MCF 10A (cell line): ENCODE results near the gene SEZ6L2. TPM values are rescaled to one million over a fixed set of nuclear protein-coding genes. Genes with fewer than 3 reads are reported as not detected.

Experiments
- BruUV-seq: library from RNA; stranded (reverse); fragments of 400-500 nt; replicated peaks from 2 replicates; lab custom pipeline; 2021; lab: Mats Ljungman, UMichigan
- CTCF ChIA-PET: fragments of 300-600 bp; sonication (Branson Sonifier 250); formaldehyde crosslinking; extraction: SDS; loops from one replicate; lab custom pipeline; 2021; ENCODE audit warnings: antibody characterized with exemption, inconsistent platforms; lab: Yijun Ruan, JAX
- POLR2A ChIA-PET: fragments of 300-600, 350-650 bp; sonication (Branson Sonifier 250); formaldehyde crosslinking; extraction: SDS; loops from one replicate; lab custom pipeline; 2020; ENCODE audit warnings: antibody characterized with exemption, inconsistent platforms; lab: Yijun Ruan, JAX
- DNase-seq: peaks from one replicate; pipeline ENCODE4 v3.0.0-alpha.2; 2018; ENCODE audit not compliant: unreplicated experiment
- H3K27ac Mint-ChIP-seq: one replicate; pipeline ENCODE4 v1.8.0; 2022; ENCODE audit warnings: mild to moderate bottlenecking, low read depth, mixed read lengths; ENCODE audit not compliant: unreplicated experiment
- H3K27me3 Mint-ChIP-seq: one replicate; pipeline ENCODE4 v1.8.0; 2022; ENCODE audit warnings: mixed read lengths; ENCODE audit not compliant: insufficient read depth, unreplicated experiment
- H3K36me3 Mint-ChIP-seq: one replicate; pipeline ENCODE4 v1.8.0; 2022; ENCODE audit warnings: mild to moderate bottlenecking, moderate library complexity, mixed read lengths; ENCODE audit not compliant: insufficient read depth, unreplicated experiment
- H3K4me1 Mint-ChIP-seq: one replicate; pipeline ENCODE4 v1.8.0; 2022; ENCODE audit warnings: mixed read lengths; ENCODE audit not compliant: insufficient read depth, unreplicated experiment
- H3K4me3 Mint-ChIP-seq: one replicate; pipeline ENCODE4 v1.8.0; 2022; ENCODE audit warnings: mild to moderate bottlenecking, moderate library complexity, mixed read lengths; ENCODE audit not compliant: unreplicated experiment
- H3K9me3 Mint-ChIP-seq: one replicate; pipeline ENCODE4 v1.8.0; 2022; ENCODE audit warnings: mixed read lengths; ENCODE audit not compliant: unreplicated experiment
- intact Hi-C: fragments of 100-400 bp; cut with micrococcal nuclease; formaldehyde crosslinking; loops from 2 replicates; pipeline ENCODE4 v1.14.1; 2022
- total RNA-seq: library from RNA; stranded (reverse); gene quantifications from 2 replicates; pipeline ENCODE4 v1.2.3, GENCODE V29; 2022
- TF ChIP-seq, protein P1 (sequence below): fragments of 200-600 bp; IDR thresholded peaks from one replicate; pipeline ENCODE4 v1.8.0; 2022; ENCODE audit warnings: antibody characterized with exemption, mild to moderate bottlenecking; ENCODE audit not compliant: unreplicated experiment

Gene SEZ6L2
- total RNA-seq, 1 experiment from 2014 or later: 1.9 TPM

DNA sequence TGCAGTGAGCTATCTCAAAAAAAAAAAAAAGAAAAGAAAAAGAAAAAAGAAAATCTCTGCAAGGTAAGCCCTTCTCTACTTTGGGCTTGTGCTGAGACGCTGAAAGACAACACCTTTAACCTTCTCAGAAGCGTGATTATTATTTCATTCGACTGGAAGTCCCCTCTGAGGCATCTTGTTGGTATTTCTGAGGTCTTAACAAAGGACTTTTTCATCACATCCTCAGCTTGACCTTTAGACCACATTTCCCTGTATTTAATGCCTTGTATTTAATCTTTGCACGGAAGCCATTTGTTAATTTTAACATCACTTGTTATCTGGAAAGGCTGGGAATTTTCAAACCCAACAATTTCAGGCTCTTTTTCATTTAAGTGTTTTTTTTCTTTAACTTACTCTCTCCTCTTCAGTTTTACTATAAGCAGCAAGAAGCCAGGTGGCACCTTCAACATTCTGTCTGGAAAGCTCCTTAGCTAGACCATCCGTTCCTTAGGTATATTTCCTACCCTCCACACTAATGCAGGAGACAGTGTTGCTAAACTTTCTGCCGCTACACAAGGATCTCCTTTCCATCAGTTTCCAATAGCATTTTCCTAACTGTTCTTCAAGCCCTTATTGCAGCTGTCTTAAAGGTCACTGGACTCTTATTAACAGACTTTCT is 16.4 kb upstream of the SEZ6L2 start:
- ChIA-PET CTCF (interaction anchor here (1.0 to 1.8 kb wide), 4 partner anchors 9 to 60 kb away, joined by 3 to 5 read pairs (median 3); no protein-coding TSS in a partner anchor), POLR2A (interaction anchor here (1.0 to 2.7 kb wide), 4 partner anchors 10 to 59 kb away, joined by 3 to 14 read pairs (median 3); partner anchors contain the start of genes KCTD13 and SEZ6L2)
- Mint-ChIP-seq H3K9me3 (no peaks in the 10 kb centered on the region), H3K4me3 (no peak overlapping the region), H3K27me3 (no peaks in the 10 kb centered on the region), H3K36me3 (peaks cover 65% of the 10 kb centered on the region), H3K27ac (no peak overlapping the region), H3K4me1 (no peaks in the 10 kb centered on the region)
- intact Hi-C loops: no loop called here
- BruUV-seq: no TSS peak
- no peak for DNase-seq
- TF ChIP-seq, protein P1, sequence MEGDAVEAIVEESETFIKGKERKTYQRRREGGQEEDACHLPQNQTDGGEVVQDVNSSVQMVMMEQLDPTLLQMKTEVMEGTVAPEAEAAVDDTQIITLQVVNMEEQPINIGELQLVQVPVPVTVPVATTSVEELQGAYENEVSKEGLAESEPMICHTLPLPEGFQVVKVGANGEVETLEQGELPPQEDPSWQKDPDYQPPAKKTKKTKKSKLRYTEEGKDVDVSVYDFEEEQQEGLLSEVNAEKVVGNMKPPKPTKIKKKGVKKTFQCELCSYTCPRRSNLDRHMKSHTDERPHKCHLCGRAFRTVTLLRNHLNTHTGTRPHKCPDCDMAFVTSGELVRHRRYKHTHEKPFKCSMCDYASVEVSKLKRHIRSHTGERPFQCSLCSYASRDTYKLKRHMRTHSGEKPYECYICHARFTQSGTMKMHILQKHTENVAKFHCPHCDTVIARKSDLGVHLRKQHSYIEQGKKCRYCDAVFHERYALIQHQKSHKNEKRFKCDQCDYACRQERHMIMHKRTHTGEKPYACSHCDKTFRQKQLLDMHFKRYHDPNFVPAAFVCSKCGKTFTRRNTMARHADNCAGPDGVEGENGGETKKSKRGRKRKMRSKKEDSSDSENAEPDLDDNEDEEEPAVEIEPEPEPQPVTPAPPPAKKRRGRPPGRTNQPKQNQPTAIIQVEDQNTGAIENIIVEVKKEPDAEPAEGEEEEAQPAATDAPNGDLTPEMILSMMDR: no peak

DNA sequence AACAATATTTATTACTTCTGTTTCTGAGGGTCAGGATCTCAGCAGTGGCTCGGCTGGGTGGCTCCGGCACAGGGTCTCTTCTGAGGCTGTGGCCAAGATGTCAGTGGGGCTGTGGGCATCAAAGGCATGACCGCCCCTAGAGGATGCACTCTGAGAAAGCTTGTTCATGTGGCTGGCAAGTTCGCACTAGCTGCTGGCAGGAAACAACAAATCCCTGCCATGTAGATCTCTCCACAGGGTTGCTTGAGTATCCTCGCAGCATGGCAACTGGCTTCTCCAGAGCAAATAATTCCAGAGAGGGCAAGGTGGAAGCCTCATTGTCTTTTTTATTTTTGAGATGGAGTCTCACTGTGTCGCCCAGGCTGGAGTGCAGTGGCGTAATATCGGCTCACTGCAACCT is 14.2 kb upstream of the SEZ6L2 start:
- TF ChIP-seq, protein P1: no peak
- intact Hi-C loops: no loop called here
- ChIA-PET POLR2A (interaction anchor here (1.0 to 1.6 kb wide), 2 partner anchors 12 to 30 kb away, joined by 3 to 6 read pairs; partner anchors contain the start of gene KCTD13), CTCF (interaction anchor here (0.6 kb wide), 1 partner anchor 64 kb away, joined by 3 read pairs; no protein-coding TSS in a partner anchor)
- no peak overlapping the region for H3K27ac Mint-ChIP-seq
- H3K27me3 Mint-ChIP-seq: no peaks in the 10 kb centered on the region
- no peaks in the 10 kb centered on the region for H3K4me1 Mint-ChIP-seq
- no peaks in the 10 kb centered on the region for H3K9me3 Mint-ChIP-seq
- BruUV-seq: no TSS peak
- DNase-seq: no peak
- peaks cover 44% of the 10 kb centered on the region for H3K36me3 Mint-ChIP-seq
- H3K4me3 Mint-ChIP-seq: no peak overlapping the region

DNA sequence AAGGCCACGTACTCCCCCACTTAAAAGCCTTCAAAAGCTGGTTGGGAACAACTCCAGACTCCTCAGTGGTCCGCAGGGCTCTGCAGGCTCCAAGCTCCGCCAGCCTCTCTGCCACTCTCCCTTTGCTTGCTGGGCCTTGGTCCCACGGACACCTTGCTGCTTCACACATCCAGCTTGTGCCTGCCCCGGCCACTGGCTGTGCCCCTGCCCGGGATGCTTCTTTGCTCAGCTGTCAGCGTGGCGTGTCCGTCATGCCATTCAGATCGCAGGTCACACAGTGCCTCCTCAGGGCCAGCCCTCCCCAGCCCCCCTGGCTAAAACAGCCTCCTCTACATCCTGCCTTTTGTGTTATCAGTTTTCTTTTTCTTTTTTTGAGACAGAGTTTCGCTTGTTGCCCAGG is 12.7 kb upstream of the SEZ6L2 start:
- POLR2A ChIA-PET: interaction anchor here (0.7 to 1.9 kb wide), 3 partner anchors 14 to 161 kb away, joined by 3 to 6 read pairs (median 3); partner anchors contain the start of gene KCTD13
- TF ChIP-seq, protein P1: no peak
- no peak for DNase-seq
- no TSS peak for BruUV-seq
- CTCF ChIA-PET: no interaction called here
- Mint-ChIP-seq H3K4me3 (no peak overlapping the region), H3K27ac (no peak overlapping the region), H3K27me3 (no peaks in the 10 kb centered on the region), H3K9me3 (no peaks in the 10 kb centered on the region), H3K4me1 (no peaks in the 10 kb centered on the region), H3K36me3 (peaks cover 40% of the 10 kb centered on the region)
- intact Hi-C loops: no loop called here

DNA sequence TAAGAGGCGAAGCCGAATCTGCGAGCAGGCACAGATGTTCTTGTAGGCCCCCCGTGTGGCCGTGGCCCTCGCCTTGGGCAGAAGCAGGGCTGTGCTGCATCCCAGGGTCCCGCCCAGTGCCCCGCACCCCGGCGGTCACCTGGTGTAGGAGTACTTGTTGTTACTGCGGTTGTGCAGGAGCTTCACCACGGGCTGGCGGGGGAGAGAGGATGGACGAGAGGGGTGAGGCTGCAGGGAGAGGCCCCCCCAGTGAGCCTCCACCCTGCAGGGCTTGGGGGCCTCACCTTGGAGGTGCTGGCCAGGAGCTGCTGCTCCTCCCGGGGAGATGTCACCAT is 12.3 kb upstream of the SEZ6L2 start:
- Mint-ChIP-seq H3K36me3 (peaks cover 36% of the 10 kb centered on the region), H3K9me3 (no peaks in the 10 kb centered on the region), H3K27me3 (no peaks in the 10 kb centered on the region), H3K4me3 (no peak overlapping the region), H3K27ac (no peak overlapping the region), H3K4me1 (no peaks in the 10 kb centered on the region)
- TF ChIP-seq, protein P1: no peak
- no peak for DNase-seq
- intact Hi-C loops: no loop called here
- ChIA-PET CTCF (no interaction called here), POLR2A (interaction anchor here (1.9 kb wide), 1 partner anchor 14 kb away, joined by 6 read pairs; the partner anchor contains the start of gene KCTD13)
- BruUV-seq: no TSS peak
